HG02610 (cell line): ENCODE measurements around the gene WNT10A.

ENCODE experiments used
- ATAC-seq: cut with Tn5 transposase; IDR thresholded peaks from one replicate; pipeline ENCODE4 v1.9.1; 2021; ENCODE audit warnings: mild to moderate bottlenecking, moderate library complexity; ENCODE audit not compliant: unreplicated experiment

WNT10A gene

GRCh38 chr2:218876562-218877219 is 4.0 kb upstream of the WNT10A start:
- ATAC-seq = no peak

GRCh38 chr2:218877331-218877730 is 3.3 kb upstream of the WNT10A start:
- no peak for ATAC-seq

DNA sequence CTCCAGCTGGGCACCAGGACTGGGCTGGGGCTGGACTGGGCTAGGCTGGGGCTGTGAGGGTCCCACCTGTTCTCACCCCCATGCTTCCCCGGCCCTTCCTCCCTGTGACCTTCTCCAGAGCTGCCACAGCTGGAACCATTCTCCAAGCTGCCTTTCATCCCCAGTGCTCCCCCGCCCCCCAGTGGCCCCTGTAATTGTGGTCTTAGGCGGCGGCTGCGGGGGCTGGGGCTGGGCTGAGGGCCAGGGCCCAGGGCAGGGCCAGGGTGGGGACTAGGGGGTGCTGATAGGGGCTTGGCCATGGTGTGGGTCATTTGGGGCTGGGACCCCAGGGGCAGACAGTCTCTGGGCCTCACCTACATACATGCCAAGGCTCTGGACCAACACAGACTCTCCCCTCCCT is 2.8 kb upstream of the WNT10A start:
- ATAC-seq = no peak

DNA sequence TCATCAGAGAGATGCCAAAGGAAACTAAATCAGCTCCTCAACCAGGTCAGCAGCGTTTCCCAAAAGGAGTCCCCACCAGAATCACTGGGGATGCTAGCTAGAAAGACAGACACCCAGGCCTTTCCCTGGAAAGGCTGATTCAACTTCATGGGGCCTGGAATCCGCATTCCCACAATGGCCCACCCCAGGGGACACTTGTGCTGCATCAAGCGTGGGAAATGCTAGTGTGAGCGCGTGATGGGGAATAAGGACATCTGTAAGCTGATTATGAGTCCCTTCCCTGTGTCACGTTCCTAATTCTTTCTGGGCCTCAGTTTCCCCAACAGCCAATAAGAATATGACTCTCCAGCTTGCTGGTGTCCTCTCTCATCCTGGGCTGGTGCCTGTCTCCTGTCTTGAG is 2.2 kb upstream of the WNT10A start:
- no peak for ATAC-seq

GRCh38 chr2:218878926-218879761 is 1.5 kb upstream of the WNT10A start:
- no peak for ATAC-seq

GRCh38 chr2:218879776-218880101 is 913 bp upstream of the WNT10A start:
- ATAC-seq = no peak

GRCh38 chr2:218880859-218881594 is 375 bp downstream of the WNT10A start:
- ATAC-seq = no peak

GRCh38 chr2:218881744-218882460 is 1.2 kb downstream of the WNT10A start:
- ATAC-seq = no peak

DNA sequence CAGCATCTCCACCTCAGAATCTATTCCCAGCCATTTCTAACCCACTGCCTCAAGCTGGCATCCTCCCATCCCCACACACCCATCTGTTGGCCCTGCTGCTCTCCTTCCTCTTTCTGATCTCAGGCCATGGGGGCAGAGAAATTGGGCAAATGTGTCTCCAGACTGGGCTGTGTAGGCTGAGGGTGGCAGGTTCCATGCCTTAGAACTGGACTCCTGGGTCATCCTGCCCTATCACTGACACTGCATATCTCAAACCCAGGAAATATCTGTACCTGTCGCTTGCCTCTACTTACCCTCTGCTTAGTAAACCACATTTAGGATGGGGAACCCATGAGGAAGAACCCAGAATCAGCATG is 1.8 kb downstream of the WNT10A start:
- no peak for ATAC-seq

DNA sequence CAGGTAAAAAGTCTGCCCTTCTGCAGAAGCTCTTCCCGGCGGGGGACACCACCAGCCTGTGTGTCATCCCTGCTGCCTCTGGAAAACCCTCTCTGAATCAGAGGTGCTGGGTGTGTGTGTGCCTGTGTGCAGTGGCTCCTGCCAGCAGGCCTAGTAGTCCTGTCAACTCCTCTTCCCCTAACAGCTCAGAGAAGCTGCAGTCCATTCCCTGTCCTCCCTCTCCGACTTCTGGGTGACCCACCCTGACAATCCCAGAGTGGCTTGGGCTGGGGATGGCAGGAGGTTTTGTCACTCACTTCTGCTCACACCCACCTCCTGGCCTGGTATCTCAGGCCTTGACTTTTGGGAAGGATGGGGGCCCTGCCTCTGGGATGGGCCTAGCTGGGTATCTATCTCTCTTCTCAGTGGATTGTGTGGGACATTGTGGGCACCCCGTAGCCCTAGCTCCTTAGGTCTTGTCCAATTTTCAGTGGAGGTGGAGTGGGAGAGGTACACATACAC is 2.3 kb downstream of the WNT10A start:
- ATAC-seq = no peak

DNA sequence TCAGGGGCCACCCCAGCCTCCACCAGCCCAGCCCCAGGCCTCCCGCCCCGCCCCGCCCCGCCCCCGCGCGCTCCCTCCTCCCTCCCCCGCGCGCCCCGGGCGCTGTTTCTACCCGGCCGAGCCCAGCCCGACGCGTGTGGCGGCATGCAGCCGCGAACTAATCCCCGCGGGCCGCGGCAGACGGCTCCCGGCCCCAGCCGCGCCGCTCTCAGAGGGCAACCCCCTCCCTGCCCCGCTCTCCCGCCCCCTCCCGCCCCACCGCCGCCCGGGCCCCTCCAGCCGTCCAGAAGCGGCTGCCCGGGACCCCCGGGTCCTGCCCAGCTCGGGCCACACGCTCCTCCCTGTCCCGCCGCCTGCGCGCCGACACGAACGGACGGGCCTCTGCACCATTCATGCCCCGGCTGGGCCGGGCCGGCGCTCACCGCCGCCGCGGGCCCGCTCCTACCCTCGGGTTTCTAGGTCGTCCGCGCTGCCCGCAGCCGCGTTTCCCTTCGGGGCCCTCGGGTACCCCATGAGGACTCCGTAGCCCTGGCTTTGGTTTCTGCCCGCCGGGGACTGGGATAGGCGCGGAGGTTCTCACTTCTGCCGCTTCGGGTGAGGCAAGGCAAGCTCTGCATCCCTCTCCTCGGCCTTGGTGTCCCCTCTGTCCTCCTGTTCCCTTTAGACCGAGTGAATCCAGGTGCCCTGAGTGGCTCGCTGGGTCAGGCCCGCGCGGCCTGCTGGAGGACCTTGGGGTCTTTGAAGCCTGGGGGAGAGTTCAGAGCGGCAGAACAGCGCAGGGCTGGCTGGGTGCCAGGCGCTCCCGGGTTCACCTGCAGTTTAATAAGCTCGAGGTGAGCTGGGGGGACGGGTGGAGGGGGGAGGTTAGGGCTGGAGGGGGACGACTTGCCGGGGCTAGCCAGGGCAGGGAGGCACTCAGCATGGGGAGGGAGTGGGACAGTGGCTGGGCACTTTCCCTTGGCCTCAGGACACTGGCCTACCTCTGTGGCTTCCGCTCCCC is 3.1 kb downstream of the WNT10A start:
- ATAC-seq = no peak

- no peak for ATAC-seq
Observed at GRCh38 chr2:218884519-218884918, 3.9 kb downstream of the WNT10A start.

GRCh38 chr2:218885981-218886947 is 5.6 kb downstream of the WNT10A start:
- peak; percentile 72 for ATAC-seq

DNA sequence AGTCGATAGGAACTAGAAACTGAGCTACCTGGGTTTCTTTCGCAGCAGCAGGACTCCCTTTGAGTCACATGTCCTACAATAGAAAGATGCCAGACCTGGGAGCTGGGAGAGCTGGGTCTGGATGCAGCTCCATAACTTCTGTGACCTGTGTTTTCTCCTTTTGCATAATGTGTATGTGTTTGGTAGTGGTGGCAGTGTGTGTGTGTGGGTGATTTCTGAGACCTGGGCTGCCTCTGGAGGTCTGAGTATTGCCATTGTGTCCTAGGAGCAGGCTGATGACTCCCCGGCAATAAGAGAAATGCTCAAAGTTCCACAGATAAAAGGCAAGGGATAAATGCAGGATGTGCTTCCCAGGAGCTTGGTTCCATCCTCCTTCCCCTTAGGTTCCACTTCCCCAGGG is 6.4 kb downstream of the WNT10A start:
- no peak for ATAC-seq

- ATAC-seq = no peak
Observed at GRCh38 chr2:218888341-218888740, 7.7 kb downstream of the WNT10A start.

DNA sequence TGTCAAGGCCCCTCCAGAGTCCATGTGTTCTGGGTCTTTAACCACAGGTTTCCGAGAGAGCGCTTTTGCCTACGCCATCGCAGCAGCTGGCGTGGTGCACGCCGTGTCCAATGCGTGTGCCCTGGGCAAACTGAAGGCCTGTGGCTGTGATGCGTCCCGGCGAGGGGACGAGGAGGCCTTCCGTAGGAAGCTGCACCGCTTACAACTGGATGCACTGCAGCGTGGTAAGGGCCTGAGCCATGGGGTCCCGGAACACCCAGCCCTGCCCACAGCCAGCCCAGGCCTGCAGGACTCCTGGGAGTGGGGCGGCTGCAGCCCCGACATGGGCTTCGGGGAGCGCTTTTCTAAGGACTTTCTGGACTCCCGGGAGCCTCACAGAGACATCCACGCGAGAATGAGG is 9.3 kb downstream of the WNT10A start:
- ATAC-seq = no peak

DNA sequence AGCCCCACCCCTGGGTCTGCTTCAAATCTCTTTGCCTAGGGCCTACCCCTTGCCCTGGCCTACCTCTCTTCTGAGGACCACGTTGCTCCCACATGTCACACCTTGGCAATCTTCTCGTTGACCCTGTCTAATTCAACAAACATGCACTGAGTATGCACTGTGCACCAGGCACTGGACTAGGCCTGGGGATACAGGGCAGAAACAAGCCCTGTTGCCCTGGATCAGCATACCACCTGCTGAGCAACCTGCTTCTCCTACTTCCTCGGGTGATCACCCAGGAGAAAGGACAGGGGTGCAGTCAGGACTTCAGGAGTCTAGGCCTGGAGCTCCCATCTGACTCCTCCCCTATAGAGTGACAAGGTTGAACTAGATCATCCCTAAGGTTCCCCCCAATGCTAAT is 9.7 kb downstream of the WNT10A start:
- ATAC-seq = no peak

- ATAC-seq = no peak
Observed at GRCh38 chr2:218891275-218892135, 10.9 kb downstream of the WNT10A start.
